Cerebellar nuclear complex (tissue), 1 donor: ENCODE results near the gene POLR3K.

Source experiments
- DNase-seq, 2 experiments: peaks; one replicate each; lab custom pipeline; 2025; lab: John Stamatoyannopoulos, UW

POLR3K gene

DNA sequence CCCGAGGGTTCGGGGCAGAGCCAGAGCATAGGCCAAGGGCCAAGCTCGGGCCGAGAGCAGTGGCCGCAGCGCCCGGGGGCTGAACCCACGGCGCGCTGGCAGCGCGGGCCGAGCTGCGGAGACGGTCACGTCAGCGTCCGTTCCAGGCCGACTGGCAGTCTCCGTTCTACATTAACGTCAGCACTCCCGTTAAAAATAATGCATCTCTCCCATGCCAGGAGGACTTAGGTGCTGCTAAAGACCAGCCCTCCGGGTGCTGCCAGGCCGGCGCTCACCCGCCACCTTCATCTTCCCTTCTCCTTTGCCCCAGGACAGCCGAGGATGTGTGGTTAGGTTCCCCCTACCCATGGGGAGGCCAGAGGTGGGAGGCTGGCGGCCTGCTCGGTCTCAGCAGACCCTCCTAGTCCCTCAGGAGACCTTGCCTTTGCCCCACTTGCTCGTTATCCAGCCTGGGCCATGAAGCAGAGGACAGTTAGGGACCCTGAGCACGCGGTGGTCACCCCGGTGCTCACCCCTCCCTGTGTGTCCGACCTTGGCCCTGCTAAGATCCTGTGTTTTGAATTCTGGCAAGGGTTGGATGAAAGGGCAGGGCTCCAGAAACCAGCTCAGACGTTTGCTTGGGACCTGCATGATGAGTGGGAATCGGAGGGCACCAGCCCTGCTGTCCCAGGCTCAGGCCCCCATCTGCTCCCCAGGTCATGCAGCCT lies 25.2 kb upstream of the POLR3K start:
- DNase-seq, result no peak

- DNase-seq, result no peak
Measured at GRCh38 chr16:77807-78443, 24.5 kb upstream of the POLR3K start, which contains the start of gene MPG. MPG (plus strand) TSS chr16:78225; CDS start chr16:78310, 85 bp downstream.

DNA sequence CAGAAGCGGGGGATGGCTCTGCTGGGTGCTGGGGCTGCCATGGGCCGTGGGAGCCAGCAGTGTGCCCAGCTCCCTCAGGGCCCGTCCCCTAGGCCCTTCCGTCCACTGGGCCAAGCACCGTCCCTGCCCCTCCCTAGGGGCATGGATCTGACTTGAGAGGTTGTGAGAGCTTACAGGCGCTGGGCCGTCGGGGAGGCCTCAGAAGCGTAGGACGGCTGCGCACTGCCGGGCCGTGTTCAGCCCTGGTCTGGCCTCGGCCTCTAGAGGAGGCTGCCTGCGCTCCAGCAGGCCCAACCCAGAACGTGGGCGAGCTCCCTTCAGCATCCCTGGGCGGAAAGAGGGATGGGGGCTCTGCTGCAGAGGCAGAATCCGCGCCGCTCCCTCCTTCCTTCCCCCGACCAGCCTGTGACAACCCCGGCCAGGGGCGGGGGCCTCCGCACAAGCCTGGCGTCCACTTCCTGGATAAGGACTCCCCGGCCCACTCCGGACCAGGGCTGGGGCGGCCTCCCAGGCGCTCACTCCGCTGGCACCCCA lies 23.9 kb upstream of the POLR3K start:
- DNase-seq, result no peak

GRCh38 chr16:76535-77272 lies 23.3 kb upstream of the POLR3K start:
- DNase-seq, result no peak

DNA sequence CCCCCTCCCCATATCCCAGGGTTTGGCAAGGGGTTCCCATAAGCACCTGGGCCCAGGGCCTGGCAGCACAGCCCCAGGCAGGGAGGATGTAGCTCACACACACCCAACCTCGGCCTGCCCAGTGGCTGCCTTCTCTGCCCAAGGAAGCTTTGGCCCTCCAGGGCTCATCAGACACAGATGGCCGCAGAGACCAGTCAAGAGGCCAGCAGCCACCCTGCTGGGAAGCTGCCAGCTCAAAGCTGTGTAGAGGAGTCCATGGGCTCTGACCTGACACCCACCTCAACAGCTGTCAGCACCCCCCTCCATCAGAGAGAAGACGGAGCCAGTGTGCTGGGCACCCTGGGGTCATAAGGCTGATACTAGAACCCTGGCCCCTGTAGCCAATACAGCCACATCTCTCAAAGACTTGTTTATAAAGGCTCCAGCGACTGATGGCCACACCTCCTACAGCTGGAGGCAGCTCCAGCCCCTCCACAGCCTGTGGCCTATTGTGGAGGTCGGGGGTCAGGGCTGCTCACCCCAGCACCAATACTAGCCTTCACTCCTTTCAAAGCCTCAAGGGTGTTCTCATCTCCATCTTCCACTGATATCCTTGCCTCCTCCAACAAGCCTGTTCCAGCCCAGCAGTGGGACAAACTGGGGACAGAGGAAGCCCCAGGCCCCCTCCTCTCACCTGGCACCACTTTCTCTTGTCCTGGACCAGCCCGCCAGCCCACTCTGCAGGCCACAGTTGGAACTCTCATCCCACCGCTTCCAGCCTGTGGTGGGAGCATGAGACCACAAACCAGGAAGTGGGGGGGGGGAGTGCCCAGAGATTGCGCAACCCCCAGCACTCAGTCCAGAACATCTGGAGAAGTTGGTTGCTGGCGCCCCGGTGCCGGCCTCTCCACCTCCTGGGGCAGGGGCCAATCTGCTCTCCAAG lies 22.4 kb upstream of the POLR3K start:
- DNase-seq, result no peak

DNA sequence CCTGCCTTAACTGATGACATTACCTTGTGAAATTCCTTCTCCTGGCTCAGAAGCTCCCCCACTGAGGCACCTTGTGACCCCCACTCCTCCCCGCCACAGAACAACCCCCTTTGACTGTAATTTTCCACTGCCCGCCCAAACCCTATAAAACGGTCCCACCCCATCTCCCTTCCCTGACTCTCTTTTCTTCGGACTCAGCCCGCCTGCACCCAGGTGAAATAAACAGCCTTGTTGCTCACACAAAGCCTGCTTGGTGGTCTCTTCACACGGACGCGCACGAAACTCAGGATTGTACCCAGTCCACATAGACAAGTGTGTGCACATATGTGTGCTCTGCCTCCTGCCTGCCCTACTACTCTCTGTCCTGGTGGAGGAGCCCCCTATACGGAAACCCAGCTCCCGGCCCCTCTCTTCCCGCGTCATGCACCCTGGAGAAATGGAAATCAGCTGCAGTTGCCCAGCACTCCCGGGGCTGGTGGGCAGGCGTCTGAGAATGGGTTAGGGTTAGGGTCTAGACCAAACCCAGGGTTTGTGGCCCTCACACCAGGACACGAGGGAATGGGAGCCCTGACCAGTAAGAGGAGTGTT lies 21.4 kb upstream of the POLR3K start:
- DNase-seq, result no peak

- DNase-seq, result no peak
Measured at GRCh38 chr16:74051-74746, 20.8 kb upstream of the POLR3K start.

DNA sequence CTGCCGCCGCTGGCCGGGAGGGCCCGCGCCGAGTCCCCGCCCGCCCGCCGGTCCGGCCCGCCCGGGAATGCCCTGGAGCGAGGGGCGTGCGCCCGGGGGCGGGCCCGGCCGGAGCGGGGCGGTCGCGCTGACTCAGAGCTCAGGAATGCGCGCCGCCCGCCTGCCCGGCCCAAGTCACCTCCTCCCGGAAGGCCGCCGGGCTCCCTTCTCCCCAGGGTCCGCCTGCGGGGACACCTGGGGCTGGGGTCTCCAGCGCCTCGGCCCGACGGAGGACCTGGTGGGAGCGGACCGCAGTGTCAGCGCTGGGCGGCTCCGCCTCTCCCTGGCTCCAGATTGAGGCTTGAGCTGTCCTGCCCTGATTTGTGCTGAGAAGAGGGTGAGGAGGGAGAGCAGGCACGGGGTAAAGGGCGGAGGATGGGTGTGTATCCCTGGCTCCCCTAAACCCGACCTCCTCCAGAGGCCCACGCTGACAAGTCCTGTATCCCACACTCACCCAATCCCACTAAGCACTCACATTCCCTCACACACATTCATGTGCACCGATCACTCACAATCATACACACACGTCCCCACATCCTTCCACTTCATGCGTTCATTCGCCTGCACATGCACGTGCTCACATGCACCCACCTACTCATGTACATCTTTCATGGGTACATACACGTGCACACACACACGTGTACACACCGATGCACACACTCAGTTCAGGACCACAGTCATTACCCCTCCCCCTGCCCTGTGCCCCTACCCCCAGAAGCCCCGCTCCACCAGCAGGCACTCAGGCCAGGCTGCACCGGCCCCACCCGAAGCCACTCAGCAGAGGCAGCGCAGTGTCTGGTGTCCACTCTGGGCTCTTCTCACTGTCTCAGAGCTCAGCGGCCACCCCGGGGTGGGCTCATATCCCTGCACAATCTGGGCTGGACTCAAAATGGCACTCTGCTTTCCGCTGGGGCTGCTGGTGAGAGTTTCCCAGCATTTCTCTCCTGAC lies 19.4 kb upstream of the POLR3K start, which contains the start of gene RHBDF1:
Gene RHBDF1, minus strand, starts transcription at position 71 of the 988 bp plus-strand sequence. CDS start 7,616 bp downstream, outside the sequence.
- no peak for DNase-seq

GRCh38 chr16:71540-72401 lies 18.4 kb upstream of the POLR3K start:
- no peak for DNase-seq

DNA sequence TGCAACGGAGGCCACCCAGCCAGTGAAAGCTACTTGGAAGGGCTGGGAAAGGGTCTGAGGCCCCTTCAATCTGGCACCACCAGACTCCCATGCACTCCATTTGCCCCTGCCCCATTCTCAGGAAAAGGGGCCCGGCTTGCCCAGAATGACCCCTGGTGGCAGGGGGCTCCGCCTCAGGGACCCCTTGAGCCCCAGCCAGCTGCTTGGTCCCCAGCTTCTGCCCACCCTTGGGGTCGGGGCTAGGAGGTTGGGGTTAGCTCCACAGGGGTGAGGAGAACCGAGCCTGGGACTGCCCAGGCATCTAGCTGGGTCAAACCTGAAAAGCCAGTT lies 17.8 kb upstream of the POLR3K start:
- DNase-seq, result no peak

- no peak for DNase-seq
Measured at GRCh38 chr16:69181-69580, 15.8 kb upstream of the POLR3K start.

DNA sequence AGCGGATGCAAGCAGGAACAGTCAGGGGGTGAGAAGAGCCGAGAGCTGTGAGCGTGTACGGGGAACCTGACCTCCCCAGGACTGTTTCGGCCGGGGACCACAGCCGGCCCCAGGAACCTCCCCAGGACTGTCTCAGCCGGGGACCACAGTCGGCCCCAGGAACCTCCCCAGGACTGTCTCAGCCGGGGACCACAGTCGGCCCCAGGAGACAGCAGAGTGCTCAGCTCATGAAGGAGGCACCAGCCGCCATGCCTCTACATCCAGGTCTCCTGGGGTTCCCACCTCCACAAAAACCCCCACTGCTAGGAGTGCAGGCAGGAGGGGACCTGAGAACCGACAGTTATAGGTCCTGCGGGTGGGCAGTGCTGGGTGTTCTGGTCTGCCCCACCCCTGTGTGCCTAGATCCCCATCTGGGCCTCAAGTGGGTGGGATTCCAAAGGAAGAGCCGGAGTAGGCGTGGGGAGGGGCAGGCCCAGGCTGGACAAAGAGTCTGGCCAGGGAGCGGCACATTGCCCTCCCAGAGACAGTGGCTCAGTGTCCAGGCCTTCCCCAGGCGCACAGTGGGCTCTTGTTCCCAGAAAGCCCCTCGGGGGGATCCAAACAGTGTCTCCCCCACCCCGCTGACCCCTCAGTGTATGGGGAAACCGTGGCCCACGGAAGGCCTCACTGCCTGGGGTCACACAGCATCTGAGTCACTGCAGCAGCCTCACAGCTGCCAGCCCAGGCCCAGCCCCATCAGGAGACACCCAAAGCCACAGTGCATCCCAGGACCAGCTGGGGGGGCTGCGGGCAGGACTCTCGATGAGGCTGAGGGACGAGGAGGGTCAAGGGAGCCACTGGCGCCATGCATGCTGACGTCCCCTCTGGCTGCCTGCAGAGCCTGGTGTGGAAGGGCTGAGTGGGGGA lies 14.7 kb upstream of the POLR3K start:
- DNase-seq, result no peak

- peak; percentile 46 to 75 for DNase-seq
Measured at GRCh38 chr16:67183-67791, 13.9 kb upstream of the POLR3K start.

GRCh38 chr16:66309-67182 lies 13.1 kb upstream of the POLR3K start:
- no peak for DNase-seq

GRCh38 chr16:65745-66144 lies 12.3 kb upstream of the POLR3K start:
- peak in 1 of 2 experiments; percentile 31 for DNase-seq

DNA sequence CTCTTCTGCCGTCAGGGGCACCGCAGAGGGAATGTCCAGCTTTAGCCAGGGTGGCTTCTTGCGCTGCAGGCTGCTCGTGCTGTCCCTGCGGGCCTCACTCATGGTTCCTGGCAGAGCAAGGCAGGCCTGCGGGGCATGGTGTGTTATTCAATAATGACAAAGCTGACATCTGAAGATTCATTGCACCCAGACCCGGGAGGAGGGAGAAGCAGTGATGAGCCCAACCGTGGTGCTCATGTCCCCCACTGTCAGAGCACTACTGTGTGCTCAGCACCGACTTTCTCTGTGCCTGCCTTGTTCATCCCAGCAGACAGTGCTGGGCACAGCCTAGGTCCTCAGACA lies 11.5 kb upstream of the POLR3K start:
- DNase-seq, result no peak
